ENCODE data around the gene PKP4.

DNA sequence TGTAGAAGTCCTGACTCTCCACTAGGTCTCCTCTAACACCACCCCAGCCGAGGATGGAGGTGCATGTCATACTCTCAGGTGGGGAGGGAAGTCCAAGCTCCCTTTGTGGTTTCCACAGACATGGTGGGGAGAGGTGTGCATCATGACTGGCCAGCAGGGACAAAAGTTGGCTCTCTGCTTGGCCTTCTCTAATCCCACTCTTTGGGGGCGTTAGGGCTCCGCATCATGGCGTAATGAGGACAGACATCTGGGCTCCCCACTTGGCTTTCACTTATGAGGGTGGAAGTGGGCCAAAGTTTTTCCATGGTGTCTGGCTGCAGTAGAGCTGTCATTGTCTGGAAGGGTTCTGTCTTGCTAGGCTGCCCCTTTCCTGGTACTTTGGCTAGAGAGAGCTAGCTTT lies 257.7 kb downstream of the PKP4 start:
- TF ChIP-seq, protein P1, sequence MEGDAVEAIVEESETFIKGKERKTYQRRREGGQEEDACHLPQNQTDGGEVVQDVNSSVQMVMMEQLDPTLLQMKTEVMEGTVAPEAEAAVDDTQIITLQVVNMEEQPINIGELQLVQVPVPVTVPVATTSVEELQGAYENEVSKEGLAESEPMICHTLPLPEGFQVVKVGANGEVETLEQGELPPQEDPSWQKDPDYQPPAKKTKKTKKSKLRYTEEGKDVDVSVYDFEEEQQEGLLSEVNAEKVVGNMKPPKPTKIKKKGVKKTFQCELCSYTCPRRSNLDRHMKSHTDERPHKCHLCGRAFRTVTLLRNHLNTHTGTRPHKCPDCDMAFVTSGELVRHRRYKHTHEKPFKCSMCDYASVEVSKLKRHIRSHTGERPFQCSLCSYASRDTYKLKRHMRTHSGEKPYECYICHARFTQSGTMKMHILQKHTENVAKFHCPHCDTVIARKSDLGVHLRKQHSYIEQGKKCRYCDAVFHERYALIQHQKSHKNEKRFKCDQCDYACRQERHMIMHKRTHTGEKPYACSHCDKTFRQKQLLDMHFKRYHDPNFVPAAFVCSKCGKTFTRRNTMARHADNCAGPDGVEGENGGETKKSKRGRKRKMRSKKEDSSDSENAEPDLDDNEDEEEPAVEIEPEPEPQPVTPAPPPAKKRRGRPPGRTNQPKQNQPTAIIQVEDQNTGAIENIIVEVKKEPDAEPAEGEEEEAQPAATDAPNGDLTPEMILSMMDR (IDR thresholded peaks at IDR 0.05) = no peak
- TF ChIP-seq POLR2AphosphoS5 (IDR thresholded peaks at IDR 0.05) (no peak), POLR2A (IDR thresholded peaks at IDR 0.05) (no peak), EP300 (IDR thresholded peaks at IDR 0.05) (no peak)
